ENCODE results near the gene SMIM24. TPM values are rescaled to one million over a fixed set of nuclear protein-coding genes. Genes with fewer than 3 reads are reported as not detected.

SMIM24 gene
- total RNA-seq, 1 donor from 2014 or later, result 1.7 TPM

GRCh38 chr19:3512562-3513228, 32.4 kb upstream of the SMIM24 start:
- Histone ChIP-seq H3K36me3 (no peaks in the 10 kb centered on the region), H3K27ac (no peak overlapping the region), H3K4me2 (no peak overlapping the region), H3K9ac (peak overlapping the region; percentile 10), H3K27me3 (no peaks in the 10 kb centered on the region), H3K9me3 (ENCODE audit: low read depth) (no peaks in the 10 kb centered on the region), H3K79me2 (ENCODE audit: low read depth) (peaks cover 100% of the 10 kb centered on the region), H3K4me3 (no peak overlapping the region), H4K20me1 (ENCODE audit: low read depth) (peaks cover 100% of the 10 kb centered on the region), H2AFZ (replicated peaks) (no peak overlapping the region), H3K4me1 (peaks cover 1% of the 10 kb centered on the region), H3F3A (ENCODE audit: low read depth) (no peaks in the 10 kb centered on the region)
- Mint-ChIP-seq H3K4me1 (peaks cover 22% of the 10 kb centered on the region), H3K4me3 (no peak overlapping the region), H3K27ac (no peak overlapping the region), H3K36me3 (peaks cover 10% of the 10 kb centered on the region), H3K27me3 (ENCODE audit: insufficient read depth, low read depth) (peaks cover 2% of the 10 kb centered on the region), H3K9me3 (no peaks in the 10 kb centered on the region)
- no peak for DNase-seq (ENCODE audit: low spot score)
- TF ChIP-seq CTCF (IDR thresholded peaks at IDR 0.05), result no peak
- no peak for TF ChIP-seq EZH2 (IDR thresholded peaks at IDR 0.05)
- no peak for TF ChIP-seq EZH2phosphoT487 (IDR thresholded peaks at IDR 0.05)

GRCh38 chr19:3511506-3512251, 31.4 kb upstream of the SMIM24 start:
- Mint-ChIP-seq H3K27ac (no peak overlapping the region), H3K4me1 (peaks cover 29% of the 10 kb centered on the region), H3K27me3 (ENCODE audit: insufficient read depth, low read depth) (peaks cover 8% of the 10 kb centered on the region), H3K4me3 (no peak overlapping the region), H3K36me3 (peaks cover 10% of the 10 kb centered on the region), H3K9me3 (no peaks in the 10 kb centered on the region)
- no peak overlapping the region for H3K4me3 ChIP-seq
- H3K79me2 ChIP-seq (ENCODE audit: low read depth), result peaks cover 100% of the 10 kb centered on the region
- H3K27me3 ChIP-seq, result no peaks in the 10 kb centered on the region
- TF ChIP-seq EZH2 (IDR thresholded peaks at IDR 0.05) (no peak), CTCF (IDR thresholded peaks at IDR 0.05) (no peak), EZH2phosphoT487 (IDR thresholded peaks at IDR 0.05) (no peak)
- no peak overlapping the region for H2AFZ ChIP-seq (replicated peaks)
- H3K36me3 ChIP-seq, result no peaks in the 10 kb centered on the region
- no peaks in the 10 kb centered on the region for H3F3A ChIP-seq (ENCODE audit: low read depth)
- peaks cover 7% of the 10 kb centered on the region for H3K4me1 ChIP-seq
- H3K4me2 ChIP-seq, result no peak overlapping the region
- DNase-seq (ENCODE audit: low spot score), result no peak
- H3K9me3 ChIP-seq (ENCODE audit: low read depth), result no peaks in the 10 kb centered on the region
- peaks cover 100% of the 10 kb centered on the region for H4K20me1 ChIP-seq (ENCODE audit: low read depth)
- H3K9ac ChIP-seq, result no peak overlapping the region
- no peak overlapping the region for H3K27ac ChIP-seq

- no peak for DNase-seq (ENCODE audit: low spot score)
- Mint-ChIP-seq H3K36me3 (peaks cover 10% of the 10 kb centered on the region), H3K27me3 (ENCODE audit: insufficient read depth, low read depth) (peaks cover 8% of the 10 kb centered on the region), H3K27ac (no peak overlapping the region), H3K4me1 (peaks cover 31% of the 10 kb centered on the region), H3K4me3 (no peak overlapping the region), H3K9me3 (no peaks in the 10 kb centered on the region)
- TF ChIP-seq EZH2 (IDR thresholded peaks at IDR 0.05) (no peak), CTCF (IDR thresholded peaks at IDR 0.05) (no peak), EZH2phosphoT487 (IDR thresholded peaks at IDR 0.05) (no peak)
- Histone ChIP-seq H2AFZ (replicated peaks) (no peak overlapping the region), H3K4me1 (peaks cover 7% of the 10 kb centered on the region), H3K27ac (no peak overlapping the region), H3K4me3 (no peak overlapping the region), H3F3A (ENCODE audit: low read depth) (peaks cover under 1% of the 10 kb centered on the region), H3K36me3 (no peaks in the 10 kb centered on the region), H3K4me2 (no peak overlapping the region), H4K20me1 (ENCODE audit: low read depth) (peaks cover 92% of the 10 kb centered on the region), H3K9ac (no peak overlapping the region), H3K9me3 (ENCODE audit: low read depth) (no peaks in the 10 kb centered on the region), H3K27me3 (no peaks in the 10 kb centered on the region), H3K79me2 (ENCODE audit: low read depth) (peaks cover 94% of the 10 kb centered on the region)
Observed at GRCh38 chr19:3510727-3511126, 30.4 kb upstream of the SMIM24 start.

Data from neural progenitor cell (in vitro differentiated cells).